Measurements from ENCODE around the gene AMN.

GRCh38 chr14:102873131-102873530 is 49.3 kb upstream of the AMN start:
- TF ChIP-seq CTCF (IDR thresholded peaks at IDR 0.05) (no peak), POLR2A (IDR thresholded peaks at IDR 0.05) (no peak)

All from Peyer's patch (tissue), 4 donors.